Left ventricle myocardium inferior (tissue), 1 donor: ENCODE measurements around the gene C1orf52. TPM values are rescaled to one million over a fixed set of nuclear protein-coding genes. Genes with fewer than 3 reads are reported as not detected.

ENCODE experiments used
- DNase-seq: peaks from one replicate; pipeline ENCODE4 v3.0.0-alpha.2; 2020
- H3K27ac ChIP-seq: fragments of 200-600 bp; replicated peaks from 2 replicates; pipeline ENCODE4 v1.8.0; 2021
- H3K27me3 ChIP-seq: fragments of 200-600 bp; 2 replicates; pipeline ENCODE4 v1.8.0; 2021; ENCODE audit warnings: low read depth
- H3K36me3 ChIP-seq: fragments of 200-600 bp; 2 replicates; pipeline ENCODE4 v1.8.0; 2021
- H3K4me1 ChIP-seq: fragments of 200-600 bp; 2 replicates; pipeline ENCODE4 v1.8.0; 2021
- H3K4me3 ChIP-seq: fragments of 200-600 bp; 2 replicates; pipeline ENCODE4 v1.8.0; 2021; ENCODE audit warnings: mild to moderate bottlenecking, moderate library complexity
- H3K9me3 ChIP-seq: fragments of 200-600 bp; replicated peaks from 2 replicates; pipeline ENCODE4 v1.8.0; 2021
- intact Hi-C: fragments of 100-400 bp; cut with micrococcal nuclease; formaldehyde crosslinking; loops from one replicate; pipeline ENCODE4 v1.11.0; 2022
- total RNA-seq: library from RNA; stranded (reverse); fragmentation: NEBNext Ultra II Directional; extraction: Animal tissue kit (Norgen Biotek cat#: 25700); gene quantifications from one replicate; pipeline ENCODE4 v1.2.1, GENCODE V29; 2021
- TF ChIP-seq, protein P1 (sequence below): fragments of 200-600 bp; IDR thresholded peaks from 2 replicates; pipeline ENCODE4 v1.8.0; 2021; ENCODE audit warnings: antibody characterized with exemption, mild to moderate bottlenecking, borderline replicate concordance
- donor health status: DM: no; HTN: yes; CAD: no; lungs with severe emphysema.

Gene C1orf52
- total RNA-seq, 1 donor from 2014 or later, result 18.5 TPM

DNA sequence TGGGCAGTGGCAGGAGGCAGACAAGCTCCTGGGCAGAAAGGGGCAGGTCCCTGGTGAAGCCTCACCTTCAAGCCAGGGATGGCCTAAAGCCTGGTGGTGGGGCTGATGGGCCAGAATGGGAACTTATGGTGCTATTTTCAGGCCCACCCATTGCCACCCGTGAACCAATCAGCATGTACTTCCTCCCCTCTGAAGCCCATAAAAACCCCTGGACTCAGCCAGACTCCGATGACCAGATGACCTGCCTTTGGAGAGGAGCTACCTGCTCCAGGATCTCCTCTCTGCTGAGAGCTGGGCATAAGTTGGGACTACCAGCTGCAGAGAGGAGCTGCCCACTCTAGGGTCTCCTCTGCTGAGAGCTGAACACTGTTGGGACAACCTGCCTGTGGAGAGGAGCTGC lies 24.7 kb upstream of the C1orf52 start:
- intact Hi-C loops, result no loop called here
- peaks cover 8% of the 10 kb centered on the region for H3K4me1 ChIP-seq
- H3K27ac ChIP-seq, result no peak overlapping the region
- no peaks in the 10 kb centered on the region for H3K9me3 ChIP-seq
- no peak overlapping the region for H3K4me3 ChIP-seq
- DNase-seq, result no peak
- H3K36me3 ChIP-seq, result no peaks in the 10 kb centered on the region
- TF ChIP-seq, protein P1, sequence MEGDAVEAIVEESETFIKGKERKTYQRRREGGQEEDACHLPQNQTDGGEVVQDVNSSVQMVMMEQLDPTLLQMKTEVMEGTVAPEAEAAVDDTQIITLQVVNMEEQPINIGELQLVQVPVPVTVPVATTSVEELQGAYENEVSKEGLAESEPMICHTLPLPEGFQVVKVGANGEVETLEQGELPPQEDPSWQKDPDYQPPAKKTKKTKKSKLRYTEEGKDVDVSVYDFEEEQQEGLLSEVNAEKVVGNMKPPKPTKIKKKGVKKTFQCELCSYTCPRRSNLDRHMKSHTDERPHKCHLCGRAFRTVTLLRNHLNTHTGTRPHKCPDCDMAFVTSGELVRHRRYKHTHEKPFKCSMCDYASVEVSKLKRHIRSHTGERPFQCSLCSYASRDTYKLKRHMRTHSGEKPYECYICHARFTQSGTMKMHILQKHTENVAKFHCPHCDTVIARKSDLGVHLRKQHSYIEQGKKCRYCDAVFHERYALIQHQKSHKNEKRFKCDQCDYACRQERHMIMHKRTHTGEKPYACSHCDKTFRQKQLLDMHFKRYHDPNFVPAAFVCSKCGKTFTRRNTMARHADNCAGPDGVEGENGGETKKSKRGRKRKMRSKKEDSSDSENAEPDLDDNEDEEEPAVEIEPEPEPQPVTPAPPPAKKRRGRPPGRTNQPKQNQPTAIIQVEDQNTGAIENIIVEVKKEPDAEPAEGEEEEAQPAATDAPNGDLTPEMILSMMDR, result no peak
- no peaks in the 10 kb centered on the region for H3K27me3 ChIP-seq

DNA sequence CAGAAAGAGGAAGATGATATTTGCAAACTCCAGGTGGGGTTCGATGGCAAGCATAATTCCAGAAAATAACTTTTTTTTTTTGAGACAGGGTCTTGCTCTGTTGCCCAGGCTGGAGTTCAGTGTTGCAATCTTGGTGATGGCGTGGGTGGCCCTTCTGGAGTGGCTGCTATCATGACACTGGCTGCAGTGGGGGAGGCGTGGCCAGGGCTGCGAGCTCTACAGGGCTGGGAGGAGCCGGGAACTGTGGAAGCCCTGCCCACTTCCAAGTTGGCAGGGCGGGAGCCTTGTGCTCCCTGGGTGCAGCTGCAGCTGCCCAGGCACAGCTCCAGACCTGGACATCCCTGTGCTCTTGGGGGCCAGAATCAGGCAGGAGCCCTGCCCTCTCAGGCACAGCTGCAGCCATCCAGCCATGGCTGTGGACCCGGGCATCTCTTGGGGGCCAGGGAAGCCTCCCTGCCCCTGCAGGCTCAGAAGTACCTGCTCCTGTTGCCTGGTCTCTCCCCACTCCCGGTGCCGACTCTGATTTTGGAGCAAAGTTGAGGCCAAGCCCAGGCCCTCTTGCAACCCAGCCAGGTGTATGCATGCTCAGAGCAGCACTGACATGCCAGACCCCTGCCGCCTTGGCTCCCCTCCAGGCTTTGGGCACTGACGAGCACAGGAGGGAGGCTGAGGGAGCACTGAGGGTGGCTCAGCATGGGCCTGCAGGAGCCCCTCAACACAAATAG lies 24.2 kb upstream of the C1orf52 start:
- TF ChIP-seq, protein P1, result no peak
- intact Hi-C loops, result no loop called here
- H3K27me3 ChIP-seq, result no peaks in the 10 kb centered on the region
- DNase-seq, result no peak
- H3K4me1 ChIP-seq, result peaks cover 11% of the 10 kb centered on the region
- H3K27ac ChIP-seq, result no peak overlapping the region
- H3K36me3 ChIP-seq, result no peaks in the 10 kb centered on the region
- H3K9me3 ChIP-seq, result no peaks in the 10 kb centered on the region
- no peak overlapping the region for H3K4me3 ChIP-seq

DNA sequence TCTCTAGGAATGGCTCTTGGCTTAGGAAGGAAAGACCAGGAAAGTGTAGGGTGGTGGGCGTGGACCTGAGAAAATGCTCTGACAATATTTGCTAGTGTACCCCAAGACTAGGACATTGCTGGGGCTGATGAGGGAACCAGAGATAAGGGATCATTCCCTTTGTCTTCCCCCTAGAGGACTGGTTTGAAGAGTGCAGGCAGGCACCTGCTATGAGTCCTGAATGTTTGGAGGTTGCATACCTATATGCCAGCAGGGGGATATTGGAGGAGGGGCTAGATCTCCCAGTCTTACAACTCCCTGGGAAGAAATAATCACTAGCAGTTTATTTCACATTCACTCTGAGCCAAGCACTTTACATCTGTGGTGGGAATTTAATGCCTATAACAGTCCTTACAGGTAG lies 23.0 kb upstream of the C1orf52 start:
- TF ChIP-seq, protein P1, result no peak
- Histone ChIP-seq H3K4me3 (no peak overlapping the region), H3K27ac (no peak overlapping the region), H3K27me3 (no peaks in the 10 kb centered on the region), H3K9me3 (no peaks in the 10 kb centered on the region), H3K4me1 (peaks cover 11% of the 10 kb centered on the region), H3K36me3 (no peaks in the 10 kb centered on the region)
- no peak for DNase-seq
- intact Hi-C loops, result no loop called here

DNA sequence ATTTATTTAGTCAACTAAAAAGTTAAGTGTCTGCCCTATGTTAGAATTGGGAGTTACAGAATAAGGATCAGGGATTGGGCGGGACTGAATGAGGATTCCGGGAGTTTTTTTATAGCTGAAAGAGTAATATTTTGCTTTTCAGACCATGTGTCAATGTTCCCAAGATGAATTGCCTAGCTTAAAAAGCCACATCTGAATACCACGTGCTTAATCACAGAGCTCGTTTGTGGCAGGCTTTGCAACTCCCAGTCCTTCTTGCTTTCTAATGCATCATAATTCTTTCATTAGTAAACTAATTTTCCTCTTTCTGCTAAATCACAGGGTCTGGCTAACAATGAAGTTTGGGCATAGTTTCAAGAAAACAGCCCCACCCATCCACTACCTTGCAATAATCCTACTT lies 21.2 kb upstream of the C1orf52 start:
- TF ChIP-seq, protein P1, result no peak
- Histone ChIP-seq H3K27me3 (no peaks in the 10 kb centered on the region), H3K27ac (no peak overlapping the region), H3K4me1 (peaks cover 23% of the 10 kb centered on the region), H3K9me3 (no peaks in the 10 kb centered on the region), H3K4me3 (no peak overlapping the region), H3K36me3 (no peaks in the 10 kb centered on the region)
- DNase-seq, result no peak
- intact Hi-C loops, result no loop called here

DNA sequence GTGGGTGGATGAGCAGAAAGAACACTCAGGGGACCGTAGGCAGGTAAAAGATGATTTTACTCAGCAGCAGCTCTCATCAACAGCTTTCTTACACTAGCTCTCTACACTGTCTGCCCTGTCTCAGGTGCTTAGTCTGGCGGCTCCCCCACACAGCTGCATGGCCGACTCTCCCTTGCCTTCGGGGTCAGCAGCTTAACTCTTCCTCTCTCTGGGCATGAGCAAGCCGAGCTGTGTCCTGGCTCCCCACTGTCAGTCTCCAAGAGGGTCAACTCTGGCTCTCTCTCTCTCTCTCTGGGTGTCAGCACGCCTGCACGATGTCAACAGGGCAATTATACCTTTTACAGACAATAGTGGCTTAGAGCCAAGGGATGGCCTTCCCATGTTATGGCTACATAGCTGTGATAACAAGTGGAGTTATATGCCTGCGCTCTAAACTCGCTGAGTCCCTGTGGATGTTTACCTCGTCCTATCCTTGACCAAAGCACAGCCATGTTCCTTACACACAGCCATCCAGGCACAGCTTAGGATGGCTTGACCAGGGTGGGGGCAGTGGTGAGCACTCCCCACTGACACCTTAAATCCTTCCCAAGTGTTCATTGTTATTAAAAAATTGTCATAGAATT lies 20.1 kb upstream of the C1orf52 start:
- no peak overlapping the region for H3K4me3 ChIP-seq
- DNase-seq, result no peak
- intact Hi-C loops, result no loop called here
- peaks cover 34% of the 10 kb centered on the region for H3K4me1 ChIP-seq
- TF ChIP-seq, protein P1, result no peak
- no peaks in the 10 kb centered on the region for H3K36me3 ChIP-seq
- H3K9me3 ChIP-seq, result no peaks in the 10 kb centered on the region
- H3K27me3 ChIP-seq, result no peaks in the 10 kb centered on the region
- peak overlapping the region; percentile 42 for H3K27ac ChIP-seq
